HG03097 (cell line): ENCODE data around the gene TDRD9.
"Not testable (repeated sequence)": the region's sequence is repeated elsewhere in the genome, so short reads cannot be mapped to it uniquely, and the experiment has no call there.

Experiments
- ATAC-seq: cut with Tn5 transposase; IDR thresholded peaks from one replicate; pipeline ENCODE4 v1.9.1; 2021; ENCODE audit not compliant: unreplicated experiment, low FRiP score

The TDRD9 gene, protein sequence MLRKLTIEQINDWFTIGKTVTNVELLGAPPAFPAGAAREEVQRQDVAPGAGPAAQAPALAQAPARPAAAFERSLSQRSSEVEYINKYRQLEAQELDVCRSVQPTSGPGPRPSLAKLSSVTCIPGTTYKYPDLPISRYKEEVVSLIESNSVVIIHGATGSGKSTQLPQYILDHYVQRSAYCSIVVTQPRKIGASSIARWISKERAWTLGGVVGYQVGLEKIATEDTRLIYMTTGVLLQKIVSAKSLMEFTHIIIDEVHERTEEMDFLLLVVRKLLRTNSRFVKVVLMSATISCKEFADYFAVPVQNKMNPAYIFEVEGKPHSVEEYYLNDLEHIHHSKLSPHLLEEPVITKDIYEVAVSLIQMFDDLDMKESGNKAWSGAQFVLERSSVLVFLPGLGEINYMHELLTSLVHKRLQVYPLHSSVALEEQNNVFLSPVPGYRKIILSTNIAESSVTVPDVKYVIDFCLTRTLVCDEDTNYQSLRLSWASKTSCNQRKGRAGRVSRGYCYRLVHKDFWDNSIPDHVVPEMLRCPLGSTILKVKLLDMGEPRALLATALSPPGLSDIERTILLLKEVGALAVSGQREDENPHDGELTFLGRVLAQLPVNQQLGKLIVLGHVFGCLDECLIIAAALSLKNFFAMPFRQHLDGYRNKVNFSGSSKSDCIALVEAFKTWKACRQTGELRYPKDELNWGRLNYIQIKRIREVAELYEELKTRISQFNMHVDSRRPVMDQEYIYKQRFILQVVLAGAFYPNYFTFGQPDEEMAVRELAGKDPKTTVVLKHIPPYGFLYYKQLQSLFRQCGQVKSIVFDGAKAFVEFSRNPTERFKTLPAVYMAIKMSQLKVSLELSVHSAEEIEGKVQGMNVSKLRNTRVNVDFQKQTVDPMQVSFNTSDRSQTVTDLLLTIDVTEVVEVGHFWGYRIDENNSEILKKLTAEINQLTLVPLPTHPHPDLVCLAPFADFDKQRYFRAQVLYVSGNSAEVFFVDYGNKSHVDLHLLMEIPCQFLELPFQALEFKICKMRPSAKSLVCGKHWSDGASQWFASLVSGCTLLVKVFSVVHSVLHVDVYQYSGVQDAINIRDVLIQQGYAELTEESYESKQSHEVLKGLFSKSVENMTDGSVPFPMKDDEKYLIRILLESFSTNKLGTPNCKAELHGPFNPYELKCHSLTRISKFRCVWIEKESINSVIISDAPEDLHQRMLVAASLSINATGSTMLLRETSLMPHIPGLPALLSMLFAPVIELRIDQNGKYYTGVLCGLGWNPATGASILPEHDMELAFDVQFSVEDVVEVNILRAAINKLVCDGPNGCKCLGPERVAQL (N-terminal part only)

DNA sequence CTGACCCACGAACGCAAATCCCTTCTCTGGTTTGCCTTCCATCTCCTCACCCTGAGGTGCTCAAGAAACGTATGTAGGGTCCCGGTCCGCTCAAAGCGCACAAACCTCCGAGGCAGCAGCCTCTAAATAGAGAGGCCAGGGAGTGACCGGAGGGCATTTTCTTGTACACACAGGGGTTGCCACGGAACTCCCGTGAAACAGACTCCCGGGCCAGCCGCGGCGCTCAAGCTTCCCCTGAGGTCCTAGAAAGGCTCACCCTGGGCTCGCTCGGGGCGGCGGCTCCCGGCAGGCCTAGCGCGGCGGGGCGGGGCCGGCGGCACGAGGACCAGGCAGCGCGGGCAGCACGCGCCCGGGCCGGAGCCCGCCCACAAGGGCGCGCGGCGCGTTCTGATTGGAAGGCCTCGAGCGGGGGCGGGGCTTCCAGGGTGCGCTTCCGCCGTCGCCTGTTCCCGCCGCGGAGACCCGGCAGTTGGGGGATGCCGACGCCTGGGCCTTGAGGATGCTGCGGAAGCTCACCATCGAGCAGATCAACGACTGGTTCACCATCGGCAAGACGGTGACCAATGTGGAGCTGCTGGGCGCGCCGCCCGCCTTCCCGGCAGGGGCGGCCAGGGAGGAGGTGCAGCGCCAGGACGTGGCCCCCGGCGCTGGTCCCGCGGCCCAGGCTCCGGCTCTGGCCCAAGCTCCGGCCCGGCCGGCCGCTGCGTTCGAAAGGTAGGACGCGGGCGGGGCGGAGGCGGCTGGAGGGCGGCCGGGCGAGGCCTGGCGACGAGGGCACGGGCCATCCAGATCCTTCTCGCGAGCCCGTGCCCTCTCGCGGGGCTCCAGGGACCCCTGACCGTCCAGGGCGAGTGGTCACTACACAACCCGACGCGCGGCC lies at the start of gene TDRD9:
TSS of gene TDRD9 (plus strand) at position 446 of the 880 bp plus-strand sequence. CDS start at position 500, 54 bp downstream.
- ATAC-seq, result no peak

DNA sequence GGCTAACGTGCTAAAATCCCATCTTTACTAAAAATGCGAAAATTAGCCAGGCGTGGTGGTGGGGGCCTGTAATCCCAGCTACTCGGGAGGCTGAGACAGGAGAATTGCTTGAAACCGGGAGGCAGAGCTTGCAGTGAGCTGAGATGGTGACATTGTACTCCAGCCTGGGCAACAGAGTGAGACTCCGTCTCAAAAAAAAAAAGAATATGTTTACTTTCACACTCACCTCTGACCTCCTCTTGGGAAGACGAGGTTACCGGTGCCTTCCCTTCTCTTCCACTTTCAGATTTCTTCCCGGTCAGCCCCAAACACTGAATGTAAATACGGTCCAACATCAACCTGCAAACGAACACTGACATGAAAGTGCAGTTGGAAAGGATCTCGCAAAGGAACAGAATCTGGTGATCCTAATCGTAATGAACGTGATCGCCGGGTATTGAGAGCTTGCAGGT lies 49.1 kb upstream of the TDRD9 start:
- no peak for ATAC-seq

DNA sequence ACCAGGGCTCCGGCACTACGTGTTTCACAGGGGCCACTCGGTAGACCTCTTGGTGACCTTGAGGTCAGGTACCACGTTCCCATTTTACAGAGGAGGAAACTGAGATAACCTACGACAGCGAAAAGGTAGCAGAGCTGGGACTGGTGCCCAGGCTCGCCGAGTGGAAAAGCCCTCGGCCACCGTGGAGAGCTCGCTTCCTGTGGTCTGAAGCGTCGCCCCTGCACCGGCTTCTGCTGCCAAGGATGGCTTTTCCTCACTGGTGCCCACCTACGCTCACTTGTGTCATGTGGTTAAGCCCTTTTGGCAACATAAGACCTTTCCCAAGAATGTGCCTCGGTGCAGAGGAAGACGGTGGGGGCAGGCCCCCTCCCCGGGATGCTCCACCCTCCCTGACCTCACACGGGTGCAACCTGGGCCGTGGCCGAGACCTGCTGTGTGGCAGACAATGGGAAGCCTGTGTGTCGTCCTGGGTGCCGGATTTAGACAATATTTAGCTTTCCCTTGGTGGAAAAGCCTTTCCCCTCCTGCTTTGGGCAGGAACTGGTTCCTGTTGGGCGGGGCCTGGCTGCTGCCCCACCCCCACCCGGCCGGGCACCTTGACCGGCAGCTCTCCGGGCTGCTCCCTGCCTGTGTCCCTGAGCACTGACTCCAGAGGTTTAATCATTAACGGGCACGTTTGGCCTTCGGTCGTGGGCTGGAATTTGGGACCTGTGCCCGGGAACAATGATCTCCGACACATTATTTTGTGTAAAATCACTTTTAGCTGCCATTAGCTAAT lies 48.5 kb upstream of the TDRD9 start:
- no peak for ATAC-seq

DNA sequence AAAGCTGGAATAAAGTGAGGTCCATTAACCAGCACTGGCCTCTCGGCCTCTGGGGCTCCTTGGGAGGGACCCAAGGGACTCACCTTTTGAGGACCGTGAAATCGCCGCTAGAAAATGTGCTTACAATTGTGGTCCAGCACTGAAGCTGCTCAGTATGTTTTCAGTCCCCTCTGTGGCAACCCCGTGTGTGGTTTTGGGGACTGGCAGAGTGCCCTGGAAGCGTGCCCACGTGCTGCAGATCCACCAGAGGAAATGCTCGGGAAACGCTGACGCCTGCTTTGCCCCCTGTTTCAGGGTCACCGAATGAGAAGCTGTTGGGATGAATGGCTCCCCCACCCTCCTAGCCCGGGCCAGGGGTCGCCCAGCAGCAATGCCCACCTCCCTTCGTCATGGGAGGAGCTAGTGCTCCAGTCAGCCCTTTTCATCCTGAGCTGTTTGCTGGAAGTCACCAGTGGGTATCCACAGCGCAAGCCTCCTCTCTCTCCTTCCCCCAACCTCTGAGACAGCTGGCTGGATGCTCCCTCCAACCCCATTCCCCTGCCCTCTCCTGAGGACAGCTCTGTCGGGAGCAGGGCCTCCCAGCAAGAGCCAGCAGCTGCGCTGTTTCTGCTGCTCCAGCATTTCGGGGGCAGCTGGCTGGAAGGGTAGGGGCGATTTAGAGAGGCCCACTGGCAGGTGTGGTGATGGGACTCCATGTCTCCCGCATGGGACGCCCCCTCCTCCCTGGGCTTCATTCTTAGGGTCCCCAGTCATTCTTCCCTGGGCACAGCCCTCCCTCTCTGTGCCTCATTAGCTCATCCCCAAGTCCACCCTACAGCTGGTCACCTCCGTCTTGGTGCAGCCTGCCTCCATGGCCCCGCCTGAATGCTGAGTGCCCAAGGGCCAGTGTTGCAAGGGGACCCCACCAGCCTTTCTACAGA lies 47.6 kb upstream of the TDRD9 start:
- no peak for ATAC-seq

DNA sequence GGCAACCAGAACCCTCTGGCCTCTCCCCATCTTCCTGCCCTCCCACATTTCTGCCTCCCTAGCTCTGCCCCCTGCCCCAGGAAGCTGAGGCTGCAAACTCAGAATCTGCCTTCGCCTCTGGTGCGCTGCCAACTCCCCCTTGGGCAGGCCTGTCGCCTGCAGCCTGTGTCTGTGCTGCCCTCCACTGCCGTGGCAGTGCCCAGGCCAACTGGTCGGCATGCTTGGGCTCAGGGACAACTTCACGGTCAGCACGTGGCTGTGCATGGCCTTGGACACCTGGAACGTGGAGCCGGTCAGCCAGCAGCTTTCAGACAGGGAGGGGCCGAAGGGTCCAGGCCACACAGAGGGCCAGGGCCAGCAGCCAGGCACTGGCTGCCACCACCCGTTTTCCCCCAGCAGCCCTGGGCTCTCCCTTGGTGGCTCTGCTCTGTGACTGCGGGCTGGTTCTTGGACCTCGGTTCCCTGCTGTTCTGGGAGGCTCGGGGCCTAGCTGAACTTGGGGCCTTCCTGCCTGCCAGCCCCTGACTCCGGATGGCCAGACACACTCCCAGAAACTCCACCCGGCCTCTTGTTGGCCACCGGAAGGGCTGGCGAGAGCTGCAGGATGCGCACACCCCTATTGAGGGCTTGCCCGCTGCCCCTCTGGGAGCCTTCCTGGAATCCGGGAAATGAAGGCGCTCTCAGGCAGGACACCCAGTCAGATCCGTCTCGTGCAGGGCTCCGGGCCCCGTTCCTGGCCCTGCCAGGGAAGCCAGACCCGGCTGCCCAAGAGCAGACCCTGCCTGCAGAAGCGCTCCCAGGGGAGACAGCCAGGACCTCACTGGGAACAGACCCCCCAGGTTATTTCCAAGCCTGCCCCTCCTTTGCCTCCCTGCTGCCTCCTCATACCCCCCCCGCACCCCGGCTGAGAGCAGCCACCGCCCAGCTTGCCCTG lies 46.7 kb upstream of the TDRD9 start:
- ATAC-seq, result no peak

DNA sequence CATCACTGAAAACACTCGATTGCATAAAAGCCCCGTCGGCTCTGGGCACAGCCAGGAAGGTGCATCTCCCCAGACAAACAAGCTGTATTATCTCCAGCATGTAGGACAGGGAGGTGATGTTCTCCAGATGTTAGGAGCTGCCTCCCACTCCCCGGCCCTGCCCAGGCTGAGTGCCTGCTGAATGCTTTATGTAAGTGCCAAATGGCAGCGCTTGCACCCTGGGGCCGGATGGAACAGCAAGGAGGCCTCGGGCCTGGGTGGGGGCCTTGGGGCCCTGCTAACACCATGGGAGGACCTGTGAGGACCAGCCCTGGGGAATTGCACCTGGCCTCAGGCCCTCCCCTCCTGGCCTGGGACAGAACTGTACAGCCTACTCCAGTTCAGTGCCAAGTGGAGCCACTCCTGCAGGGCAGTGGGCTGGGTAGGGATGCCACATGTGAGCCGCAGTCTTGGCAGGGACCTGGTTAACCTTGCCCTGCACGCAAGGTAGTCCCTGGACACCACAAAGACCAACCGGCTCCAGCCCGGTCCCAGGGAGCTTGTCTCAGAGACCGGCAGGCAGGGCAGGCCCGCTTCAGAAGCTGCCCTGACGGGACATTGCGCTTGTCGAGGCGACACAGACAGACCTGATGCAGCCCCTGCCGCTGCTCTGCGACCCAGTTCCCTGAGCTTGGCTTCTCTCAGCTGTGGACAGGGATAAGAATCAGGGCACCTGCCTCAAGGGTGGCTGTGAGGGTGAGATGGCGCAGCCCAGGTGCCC lies 45.6 kb upstream of the TDRD9 start:
- ATAC-seq, result no peak

DNA sequence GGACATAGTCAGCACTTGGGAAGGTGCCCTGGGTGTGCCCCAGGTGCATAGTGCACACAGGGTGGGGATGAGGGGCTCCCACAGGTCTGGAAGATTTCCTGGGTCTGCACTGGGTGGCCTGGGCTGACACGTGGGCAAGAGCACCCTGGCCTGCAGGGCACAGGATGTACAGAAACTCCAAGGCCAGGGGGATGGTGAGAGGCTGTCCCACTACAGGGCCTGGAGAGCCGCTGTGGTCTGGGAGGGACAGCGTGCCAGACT lies 45.1 kb upstream of the TDRD9 start:
- no peak for ATAC-seq

DNA sequence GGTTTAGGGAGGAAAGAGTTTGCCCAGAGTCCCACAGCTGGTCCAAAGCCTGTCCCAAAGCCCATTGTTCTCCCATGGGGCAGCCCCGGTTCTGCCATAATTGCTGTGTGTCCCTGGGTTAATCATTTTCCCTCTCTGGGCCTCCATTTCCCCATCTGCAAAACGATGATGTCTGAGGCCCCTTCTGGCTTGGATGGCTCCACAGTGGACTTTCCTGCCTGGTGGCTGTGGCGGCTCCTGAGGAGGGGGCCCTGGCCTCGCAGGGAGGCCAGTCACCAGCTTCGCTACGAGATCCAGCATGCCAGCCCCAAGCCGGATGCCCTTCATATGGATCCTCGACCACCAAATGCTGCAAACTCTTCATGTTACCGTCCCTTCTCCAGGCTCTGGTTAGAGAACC lies 43.4 kb upstream of the TDRD9 start:
- no peak for ATAC-seq

DNA sequence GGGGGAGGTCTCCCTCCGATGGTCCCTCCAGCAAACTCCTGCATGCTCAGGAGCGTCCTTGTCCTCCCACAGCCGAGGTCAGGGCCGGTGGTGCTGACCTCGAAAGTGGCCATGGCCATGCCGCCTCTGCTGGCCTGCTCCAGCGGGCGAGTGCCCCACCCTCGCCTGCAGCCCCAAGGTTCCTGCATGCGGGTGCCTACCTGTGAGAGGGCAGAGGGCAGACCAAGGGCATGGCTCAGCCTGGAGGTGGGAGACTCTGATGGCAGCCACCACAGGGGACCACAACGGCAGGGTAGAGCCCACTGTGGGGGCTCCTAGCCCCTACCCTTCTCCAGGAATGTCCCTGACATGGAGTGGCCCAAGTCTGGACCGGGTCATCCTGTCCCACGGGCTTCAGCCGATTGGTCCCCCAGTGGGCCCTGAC lies 42.7 kb upstream of the TDRD9 start:
- no peak for ATAC-seq

DNA sequence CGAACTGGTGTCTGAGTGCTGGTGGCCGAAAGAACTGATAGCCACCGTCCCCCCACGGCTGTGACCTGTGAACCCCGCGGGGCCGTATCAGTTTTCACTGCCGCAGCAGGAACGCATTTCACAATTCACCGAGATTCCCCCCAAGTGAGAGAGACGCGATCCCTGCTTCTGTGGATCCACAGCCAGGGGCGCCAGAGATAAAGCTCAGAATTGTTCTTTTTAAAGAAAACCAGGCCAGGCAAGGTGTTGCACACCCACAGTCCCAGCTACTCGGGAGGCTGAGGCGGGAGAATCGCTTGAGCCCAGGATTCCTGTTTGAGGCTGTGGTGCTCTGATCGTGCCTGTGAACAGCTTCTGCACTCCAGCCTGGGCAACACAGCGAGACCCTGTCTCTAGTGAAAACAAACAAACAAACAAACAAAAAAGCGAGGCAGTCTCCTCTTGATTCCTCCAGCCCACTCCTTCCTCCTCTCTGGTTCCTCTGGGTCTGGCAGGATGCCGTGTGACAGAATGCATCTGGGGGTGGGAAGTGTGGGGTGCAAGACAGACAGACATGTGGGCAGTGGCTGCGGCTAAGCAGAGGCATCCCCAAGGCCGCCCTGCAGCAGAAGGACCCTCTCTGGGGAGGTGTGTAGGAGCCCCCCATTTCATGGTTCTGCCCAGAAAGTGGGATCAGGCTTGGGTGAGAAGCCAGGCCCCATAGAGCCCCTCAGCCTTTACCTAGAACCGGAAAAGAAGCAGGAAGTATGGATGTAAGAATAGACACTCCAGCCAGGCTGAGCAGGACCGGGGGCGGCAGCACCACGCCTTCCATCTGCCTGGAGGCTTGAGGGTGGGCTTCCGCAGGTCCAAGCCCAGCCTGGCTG lies 41.7 kb upstream of the TDRD9 start:
- no peak for ATAC-seq

DNA sequence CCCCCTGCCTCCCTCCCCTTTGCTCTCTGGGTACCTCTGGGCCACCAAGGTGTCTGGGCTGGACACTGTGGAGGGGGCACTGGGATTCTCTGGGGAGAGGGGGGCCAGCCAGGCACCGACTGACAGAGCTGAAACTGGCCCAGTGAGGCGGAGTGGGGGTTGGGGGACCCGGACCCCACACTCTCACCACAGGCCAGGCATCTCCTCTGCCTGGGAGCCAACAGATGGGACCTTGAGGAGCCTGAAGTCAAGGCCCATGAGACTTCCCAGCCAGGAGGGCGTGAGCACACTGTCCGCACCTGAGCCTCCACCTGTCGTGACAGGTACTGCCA lies 41.1 kb upstream of the TDRD9 start:
- ATAC-seq, result no peak

DNA sequence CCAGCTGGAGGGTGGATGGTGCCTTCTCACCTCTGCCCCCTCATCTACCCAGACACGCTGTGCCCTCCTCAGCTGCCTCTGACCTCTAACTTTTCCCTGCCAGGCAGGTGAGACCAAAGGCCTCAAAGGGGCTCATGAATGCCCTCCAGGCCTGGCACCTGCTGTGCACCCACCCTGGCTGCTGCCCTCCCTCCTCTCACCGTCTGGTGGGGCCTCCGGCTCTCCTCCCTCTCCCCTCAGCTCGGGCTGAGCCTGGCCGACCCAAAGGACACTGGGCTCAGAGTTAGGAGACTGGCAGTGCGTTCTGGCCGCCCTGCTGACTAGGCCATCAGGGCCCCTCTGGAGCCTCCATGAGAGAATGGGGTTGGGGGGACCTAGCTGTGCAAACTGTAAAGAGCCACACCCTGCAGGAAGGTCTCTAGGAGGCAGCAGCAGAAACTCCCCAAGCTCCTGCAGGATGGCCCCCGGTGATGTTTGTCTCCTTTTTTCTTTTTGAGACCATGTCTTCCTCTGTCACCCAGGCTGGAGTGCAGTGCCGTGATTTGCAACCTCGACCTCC lies 40.6 kb upstream of the TDRD9 start:
- no peak for ATAC-seq

DNA sequence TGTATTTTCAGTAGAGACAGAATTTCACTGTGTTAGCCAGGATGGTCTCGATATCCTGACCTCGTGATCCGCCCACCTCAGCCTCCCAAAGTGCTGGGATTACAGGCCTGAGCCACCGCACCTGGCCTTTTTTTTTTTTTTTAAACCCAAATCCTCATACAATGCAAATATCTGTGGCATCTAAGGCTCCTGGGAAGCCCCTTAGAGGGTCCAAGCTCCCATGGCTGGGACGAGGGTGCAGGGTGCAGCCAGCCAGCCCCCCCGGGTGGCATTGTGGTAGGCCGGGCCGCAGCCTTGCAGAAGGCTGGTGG lies 39.3 kb upstream of the TDRD9 start:
- not testable (repeated sequence) for ATAC-seq

DNA sequence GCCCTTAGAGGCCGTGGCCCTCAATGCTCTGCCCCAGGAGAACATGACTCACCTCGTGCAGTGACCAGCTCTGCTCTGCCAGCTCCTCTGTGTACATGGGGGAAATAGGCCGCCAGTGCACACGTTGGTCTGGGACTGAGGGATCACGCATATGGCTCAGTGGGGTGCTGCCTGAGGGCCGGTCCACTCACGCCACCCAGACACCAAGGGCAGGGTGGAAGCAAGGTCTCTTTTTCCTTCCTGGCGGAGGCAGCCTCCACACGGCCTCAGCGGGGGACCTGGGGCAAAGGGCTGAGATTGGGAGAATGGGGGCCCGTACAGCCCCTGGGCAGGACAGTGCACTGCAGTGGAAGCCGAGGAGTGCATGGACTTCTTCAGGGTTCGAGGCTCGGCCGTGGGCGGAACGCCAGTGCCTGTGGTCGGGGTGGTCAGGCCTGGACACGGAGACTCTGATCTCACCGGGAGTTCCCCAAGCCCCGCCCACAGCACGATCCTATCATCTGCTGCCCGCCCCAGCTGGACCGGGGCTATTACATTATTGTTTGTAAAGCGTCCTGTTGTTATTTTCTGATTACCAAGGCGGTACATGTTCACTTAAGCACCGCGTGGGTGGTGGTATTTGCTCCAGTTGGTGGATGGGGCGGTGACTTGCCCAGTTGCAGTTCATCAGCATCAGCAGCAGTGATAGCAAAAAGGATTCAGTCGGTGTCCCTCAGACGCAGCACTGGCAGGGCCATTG lies 38.8 kb upstream of the TDRD9 start:
- no peak for ATAC-seq

DNA sequence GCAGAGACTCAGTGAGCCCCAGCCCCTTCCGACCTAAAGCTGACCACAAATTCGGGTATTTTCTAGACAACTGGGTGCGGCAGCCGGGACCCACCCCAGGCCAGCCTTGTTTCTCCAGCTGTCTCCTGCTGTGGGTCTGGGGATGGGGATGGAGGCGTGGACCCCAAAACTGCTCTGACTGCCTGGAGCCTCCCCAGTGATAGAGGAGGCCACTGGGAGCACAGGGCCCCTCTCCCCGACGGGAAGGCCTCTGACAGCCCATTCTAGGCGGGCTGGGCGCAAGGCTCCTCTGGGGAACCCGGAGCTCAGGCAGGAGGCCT lies 38.2 kb upstream of the TDRD9 start:
- ATAC-seq, result no peak
